SKM-1 (cell line): ENCODE results near the gene LAMP1.
"Not testable (repeated sequence)": the region's sequence is repeated elsewhere in the genome, so short reads cannot be mapped to it uniquely, and the experiment has no call there.

Experiments used
- DNase-seq: peaks from one replicate; lab custom pipeline; 2025; ENCODE audit not compliant: unreplicated experiment; lab: John Stamatoyannopoulos, UW

Gene LAMP1

DNA sequence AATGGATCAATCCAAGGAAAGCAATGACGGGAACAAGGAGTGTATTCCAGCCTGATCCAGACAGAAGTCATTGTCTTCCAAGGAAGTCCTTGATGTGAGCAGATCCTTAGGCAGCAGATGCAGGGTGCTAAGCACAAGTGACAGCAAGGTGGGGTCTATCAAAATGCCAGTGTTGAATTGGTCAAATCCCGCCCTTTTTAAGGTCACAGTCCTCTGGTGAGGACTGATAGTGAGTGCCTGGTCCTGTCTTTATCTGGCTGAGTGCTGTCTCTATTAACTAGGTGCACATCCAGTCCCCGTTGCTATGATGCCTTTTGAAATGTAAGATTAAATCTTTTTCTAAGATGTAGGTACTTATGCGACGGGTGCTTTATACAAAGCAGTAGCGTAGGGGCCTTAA, 1.3 kb upstream of the LAMP1 start:
- DNase-seq: no peak

DNA sequence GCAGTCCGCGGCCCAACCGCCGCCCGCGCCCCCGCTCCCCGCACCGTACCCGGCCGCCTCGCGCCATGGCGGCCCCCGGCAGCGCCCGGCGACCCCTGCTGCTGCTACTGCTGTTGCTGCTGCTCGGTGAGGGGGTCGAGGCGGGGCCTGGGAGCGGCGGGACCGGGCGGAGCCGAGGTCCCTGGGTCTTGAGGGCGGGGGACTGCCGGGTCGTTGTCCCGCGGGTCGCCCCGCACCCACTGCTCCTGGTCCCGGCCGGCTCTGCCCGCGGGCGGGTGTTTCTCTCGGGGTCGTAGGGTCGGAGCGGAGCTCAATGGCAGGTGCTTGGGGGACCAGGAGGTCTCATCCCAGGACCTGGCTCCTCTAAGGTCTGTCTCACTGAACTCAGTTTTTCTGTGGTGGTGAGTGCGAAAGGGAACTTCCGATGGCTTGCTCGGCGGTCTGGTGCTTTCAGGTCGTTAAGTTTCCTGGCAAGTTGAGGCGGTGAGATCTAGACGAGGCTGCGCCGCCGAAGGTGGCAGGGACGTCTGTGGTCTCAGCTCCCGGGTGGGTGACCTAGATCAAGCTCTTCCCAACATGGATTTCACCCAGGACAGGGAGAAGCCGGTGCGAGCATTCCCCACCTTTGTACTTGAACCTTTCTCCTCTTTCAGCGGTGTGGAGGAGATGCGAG, 467 bp downstream of the LAMP1 start:
- no peak for DNase-seq

DNA sequence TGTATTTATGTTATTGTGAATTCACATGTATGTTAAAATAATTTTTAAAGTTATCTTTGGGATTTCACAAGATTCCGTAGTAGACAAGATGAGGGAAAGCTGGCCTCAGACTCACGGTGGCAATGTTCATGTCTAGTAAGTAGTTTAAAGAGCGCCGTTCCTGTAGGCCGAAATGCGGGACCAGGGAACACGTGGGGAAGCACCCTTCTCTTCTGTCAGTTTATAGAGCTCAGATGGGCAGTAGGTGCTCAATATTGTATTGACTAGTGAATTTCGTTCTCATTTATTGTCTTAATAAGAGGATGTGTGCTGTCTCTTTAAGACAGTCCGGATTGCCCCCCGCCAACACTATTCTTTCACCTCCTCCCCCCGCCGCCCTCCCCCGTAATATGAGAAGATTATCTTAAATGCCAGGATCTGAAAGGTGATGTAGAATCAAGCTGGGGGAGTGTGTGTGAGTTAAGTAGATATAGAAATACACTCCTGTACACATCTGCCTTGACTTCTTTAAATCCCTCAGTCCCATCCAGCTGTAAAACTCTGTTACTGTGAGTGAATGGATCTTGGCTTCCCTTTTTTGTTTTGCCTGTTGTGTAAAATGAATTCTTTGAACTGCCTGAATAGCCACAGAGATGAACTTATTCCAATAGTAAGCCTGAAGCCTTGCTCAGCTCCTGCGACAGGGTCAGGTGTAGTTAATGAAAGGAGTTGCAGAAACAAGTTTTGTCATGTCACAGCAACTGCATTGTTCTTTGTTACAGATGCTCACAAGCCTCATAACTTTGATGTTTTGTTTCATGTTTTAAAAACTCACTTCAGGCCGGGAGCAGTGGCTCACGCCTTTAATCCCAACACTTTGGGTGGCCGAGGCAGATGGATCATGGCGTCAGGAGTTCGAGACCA, 1.3 kb downstream of the LAMP1 start:
- DNase-seq: no peak

GRCh38 chr13:113299951-113300350, 2.9 kb downstream of the LAMP1 start:
- no peak for DNase-seq

DNA sequence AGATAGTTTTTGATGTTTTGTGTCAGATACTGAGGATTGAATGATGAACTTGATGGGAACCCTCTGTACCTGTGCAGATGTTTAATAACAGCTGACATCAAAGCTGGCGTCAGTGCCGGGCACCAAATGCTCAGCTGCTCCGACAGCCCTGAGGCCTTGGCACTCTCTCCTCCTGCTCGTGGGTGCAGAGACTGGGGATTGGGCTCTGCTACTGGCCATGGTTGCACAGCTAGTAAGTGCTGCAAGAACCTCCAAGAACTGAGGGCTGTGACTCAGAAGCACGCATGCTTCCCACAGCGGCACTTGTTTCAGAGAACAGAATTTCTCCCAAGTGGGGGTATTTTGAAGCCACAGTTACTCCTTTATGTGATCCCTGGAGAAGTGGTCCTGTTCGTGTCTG, 5.9 kb downstream of the LAMP1 start:
- DNase-seq: no peak

DNA sequence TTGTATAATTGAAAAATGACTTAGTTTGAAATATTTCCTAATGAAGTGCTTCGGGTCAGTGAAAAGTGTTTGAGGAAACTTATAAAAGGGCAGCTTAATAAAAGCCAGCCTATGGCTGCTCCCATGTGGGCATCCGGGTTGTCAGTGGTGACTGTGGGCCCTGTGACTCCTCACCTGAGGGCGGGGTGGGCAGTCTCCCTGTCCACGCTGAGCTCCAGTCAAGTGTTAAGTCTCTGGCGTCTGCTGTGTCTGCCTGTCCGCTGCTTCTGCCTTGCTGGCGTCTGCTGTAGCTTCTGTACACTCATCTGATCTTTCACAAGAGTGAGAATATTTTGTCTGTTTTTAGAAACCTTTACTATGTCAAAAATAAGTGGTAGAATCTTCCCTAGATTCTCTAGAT, 7.1 kb downstream of the LAMP1 start:
- DNase-seq: no peak

DNA sequence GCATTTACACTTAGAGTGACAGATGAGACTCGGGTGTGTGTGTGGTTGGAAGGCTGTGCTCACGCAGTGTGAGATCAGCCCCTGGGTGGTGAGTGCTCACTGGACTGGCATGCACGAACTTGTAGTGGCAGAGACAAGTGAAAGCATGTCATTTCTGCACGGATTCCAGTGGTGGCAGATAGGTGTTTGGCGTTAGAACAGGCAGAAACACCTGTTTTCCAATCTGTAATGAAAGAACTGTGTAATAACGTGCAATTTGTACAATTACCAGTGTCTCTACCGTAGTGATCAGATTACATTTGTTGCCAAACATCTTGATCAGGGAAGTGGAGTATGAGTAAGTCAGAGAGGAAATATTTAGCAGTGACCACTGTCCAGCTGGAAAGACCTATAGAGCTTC, 8.2 kb downstream of the LAMP1 start:
- no peak for DNase-seq

GRCh38 chr13:113307491-113307890, 10.5 kb downstream of the LAMP1 start:
- DNase-seq: no peak

- no peak for DNase-seq
Observed at GRCh38 chr13:113309473-113309872, 12.4 kb downstream of the LAMP1 start.

DNA sequence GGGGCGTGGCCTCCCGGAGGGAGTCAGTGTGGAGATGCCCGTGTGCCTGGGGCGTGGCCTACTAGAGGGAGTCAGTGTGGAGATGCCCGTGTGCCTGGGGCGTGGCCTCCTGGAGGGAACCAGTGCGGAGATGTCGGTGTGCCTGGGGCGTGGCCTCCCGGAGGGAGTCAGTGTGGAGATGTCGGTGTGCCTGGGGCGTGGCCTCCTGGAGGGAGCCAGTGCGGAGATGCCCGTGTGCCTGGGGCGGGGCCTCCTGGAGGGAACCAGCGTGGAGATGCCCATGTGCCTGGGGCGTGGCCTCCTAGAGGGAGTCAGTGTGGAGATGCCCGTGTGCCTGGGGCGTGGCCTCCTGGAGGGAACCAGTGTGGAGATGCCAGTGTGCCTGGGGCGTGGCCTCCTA, 17.1 kb downstream of the LAMP1 start:
- not testable (repeated sequence) for DNase-seq

GRCh38 chr13:113314895-113315470, 17.9 kb downstream of the LAMP1 start:
- not testable (repeated sequence) for DNase-seq

DNA sequence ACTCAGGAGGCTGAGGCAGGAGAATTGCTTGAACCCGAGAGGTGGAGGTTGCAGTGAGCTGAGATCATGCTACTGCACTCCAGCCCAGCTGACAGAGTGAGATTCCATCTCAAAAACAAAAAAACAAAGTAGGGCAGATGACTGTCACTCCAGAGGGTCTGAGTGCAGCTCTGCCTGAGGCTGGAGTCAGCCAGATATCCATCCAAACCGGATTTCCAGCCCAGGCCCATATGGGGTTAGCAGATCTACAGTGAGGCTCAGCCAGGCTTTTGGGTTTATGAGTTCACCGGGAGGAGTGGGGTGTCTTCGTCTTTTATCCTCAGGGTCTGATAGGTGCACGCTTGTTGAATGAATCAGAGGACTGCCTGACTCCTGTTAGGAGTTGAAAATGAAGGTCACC, 19.0 kb downstream of the LAMP1 start:
- no peak for DNase-seq

- DNase-seq: no peak
Observed at GRCh38 chr13:113317031-113317430, 20.0 kb downstream of the LAMP1 start.

GRCh38 chr13:113318956-113319355, 21.9 kb downstream of the LAMP1 start:
- DNase-seq: no peak

DNA sequence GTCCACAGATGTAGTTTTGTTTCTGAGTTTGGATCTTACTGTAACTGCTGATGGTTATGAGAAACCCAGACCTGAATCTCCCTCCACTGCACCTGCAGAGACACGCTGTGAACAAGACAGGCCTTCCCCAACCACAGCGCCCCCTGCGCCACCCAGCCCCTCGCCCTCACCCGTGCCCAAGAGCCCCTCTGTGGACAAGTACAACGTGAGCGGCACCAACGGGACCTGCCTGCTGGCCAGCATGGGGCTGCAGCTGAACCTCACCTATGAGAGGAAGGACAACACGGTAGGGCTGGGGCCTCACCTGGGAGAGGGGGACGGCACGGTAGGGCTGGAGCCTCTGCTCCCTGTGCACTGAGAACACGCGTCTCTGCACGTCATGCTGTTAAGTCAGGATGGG, 22.3 kb downstream of the LAMP1 start:
- DNase-seq: no peak

DNA sequence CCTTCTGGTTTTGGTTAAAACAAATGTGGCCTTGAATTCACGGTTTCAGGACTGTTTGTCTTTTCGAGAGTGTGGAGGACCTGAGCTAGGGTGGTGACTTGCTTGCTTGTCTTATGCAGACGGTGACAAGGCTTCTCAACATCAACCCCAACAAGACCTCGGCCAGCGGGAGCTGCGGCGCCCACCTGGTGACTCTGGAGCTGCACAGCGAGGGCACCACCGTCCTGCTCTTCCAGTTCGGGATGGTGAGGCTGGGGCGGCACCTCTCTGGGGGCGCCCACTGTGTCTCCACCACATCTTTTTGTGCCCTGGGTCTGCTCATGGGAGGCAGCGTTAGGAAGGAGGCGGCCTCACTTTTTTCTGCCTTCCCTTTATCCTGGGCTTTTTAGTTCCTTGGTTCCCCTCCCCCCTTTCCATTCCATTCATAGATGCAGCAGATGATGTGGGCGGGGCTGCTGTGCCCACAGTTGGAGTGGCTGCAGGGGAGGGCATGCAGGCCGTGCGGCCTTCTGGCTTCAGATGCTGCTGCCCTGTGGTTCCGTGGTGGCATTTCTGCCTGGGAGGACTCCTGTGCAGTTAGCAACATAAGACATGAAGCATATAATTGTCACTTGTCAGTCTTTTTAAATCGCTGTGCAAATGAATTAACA, 23.3 kb downstream of the LAMP1 start:
- DNase-seq: no peak

DNA sequence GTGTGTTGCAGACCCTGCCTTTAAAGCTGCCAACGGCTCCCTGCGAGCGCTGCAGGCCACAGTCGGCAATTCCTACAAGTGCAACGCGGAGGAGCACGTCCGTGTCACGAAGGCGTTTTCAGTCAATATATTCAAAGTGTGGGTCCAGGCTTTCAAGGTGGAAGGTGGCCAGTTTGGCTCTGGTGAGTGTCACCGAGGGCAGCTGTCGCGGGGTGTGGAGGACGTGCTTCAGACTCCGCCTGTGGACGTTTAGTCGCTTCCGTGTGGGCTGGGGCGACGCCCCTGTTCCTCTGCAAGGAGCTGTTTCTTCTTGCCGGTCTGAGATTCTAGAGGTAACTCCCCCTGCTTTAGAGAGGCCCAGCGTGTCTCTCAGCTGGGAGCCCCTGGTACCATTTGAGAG, 24.5 kb downstream of the LAMP1 start:
- DNase-seq: no peak

DNA sequence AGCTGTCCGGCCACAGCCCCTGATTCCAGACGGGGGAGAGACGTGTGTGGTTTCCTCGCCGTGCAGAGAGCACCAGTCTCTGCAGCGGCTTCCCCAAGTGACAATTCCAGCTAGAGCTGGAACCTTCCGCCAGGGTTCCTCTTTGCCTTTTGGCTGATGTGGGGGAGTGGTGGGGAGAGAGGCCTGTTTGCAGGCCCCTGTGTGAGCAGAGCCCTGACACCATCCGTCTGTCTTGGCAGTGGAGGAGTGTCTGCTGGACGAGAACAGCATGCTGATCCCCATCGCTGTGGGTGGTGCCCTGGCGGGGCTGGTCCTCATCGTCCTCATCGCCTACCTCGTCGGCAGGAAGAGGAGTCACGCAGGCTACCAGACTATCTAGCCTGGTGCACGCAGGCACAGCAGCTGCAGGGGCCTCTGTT, 25.0 kb downstream of the LAMP1 start:
- DNase-seq: no peak

GRCh38 chr13:113322890-113323651, 26.0 kb downstream of the LAMP1 start:
- no peak for DNase-seq

GRCh38 chr13:113323869-113324268, 26.8 kb downstream of the LAMP1 start:
- DNase-seq: no peak

- DNase-seq: no peak
Observed at GRCh38 chr13:113324398-113324797, 27.4 kb downstream of the LAMP1 start.
